GM12892 (cell line): Measurements from ENCODE around the gene ARHGEF10L.

Source experiments
- POLR2A ChIP-seq: IDR thresholded peaks from 2 replicates; pipeline ENCODE4 v1.6.1; 2011; ENCODE audit warnings: low read depth, low read length, control low read depth
- POLR2AphosphoS5 ChIP-seq: IDR thresholded peaks from 2 replicates; pipeline ENCODE4 v1.6.1; 2011; ENCODE audit warnings: low read depth, low read length, control low read depth
- TAF1 ChIP-seq: IDR thresholded peaks from 2 replicates; pipeline ENCODE4 v1.6.1; 2011; ENCODE audit warnings: low read depth, mild to moderate bottlenecking, control low read depth, low read length, borderline replicate concordance

- TF ChIP-seq POLR2A (no peak), POLR2AphosphoS5 (no peak), TAF1 (no peak)
Observed at GRCh38 chr1:17554954-17555353, 15.5 kb downstream of the ARHGEF10L start.
